ENCODE measurements around the gene LGALS7B.
"Not testable (repeated sequence)": the region's sequence is repeated elsewhere in the genome, so short reads cannot be mapped to it uniquely, and the experiment has no call there.

LGALS7B gene

GRCh38 chr19:38788478-38789243, at the start of gene LGALS7B:
LGALS7B (plus strand) TSS chr19:38789200; CDS start chr19:38789227, 27 bp downstream.
- no peak for DNase-seq

DNA sequence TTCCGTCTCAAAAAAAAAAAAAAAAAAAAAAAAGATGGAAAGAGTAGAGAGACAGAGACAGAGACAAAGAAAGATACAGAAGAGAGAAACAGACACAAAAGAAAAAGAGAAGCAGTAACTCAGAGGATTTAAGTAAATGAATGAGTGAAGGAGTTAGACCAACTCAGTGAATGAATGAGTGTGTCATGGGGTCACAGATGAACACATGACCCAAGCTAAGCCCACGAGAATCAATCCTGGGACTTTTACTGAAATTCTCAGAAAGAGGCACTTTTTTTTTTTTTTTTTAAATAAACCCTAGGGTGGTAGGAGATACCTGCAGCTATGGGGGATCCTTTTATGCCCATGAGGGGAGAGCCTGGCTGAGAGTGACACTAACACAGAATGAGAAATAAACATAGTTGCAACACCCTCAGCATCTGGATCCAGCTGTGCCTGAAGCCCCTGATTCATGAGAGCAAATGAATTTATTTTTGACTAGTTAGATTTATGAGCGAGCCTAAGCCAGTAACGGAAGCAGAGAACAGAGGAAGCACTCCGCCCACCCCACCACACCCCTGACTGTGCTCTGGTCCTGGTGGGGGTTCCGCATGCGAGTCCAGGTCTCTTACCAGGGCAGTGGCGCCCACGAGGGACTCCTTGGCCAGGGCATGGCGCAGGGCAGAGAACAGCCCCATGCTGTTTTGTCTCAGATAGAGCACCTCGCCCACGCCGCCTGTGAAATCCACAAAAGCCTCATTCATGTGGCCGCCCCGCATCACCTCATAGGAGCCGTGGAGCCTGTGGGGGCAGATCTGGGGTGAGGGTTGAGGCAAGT, 49.4 kb upstream of the LGALS7B start:
- no peak for DNase-seq

- no peak for DNase-seq
Measured at GRCh38 chr19:38740257-38740592, 48.8 kb upstream of the LGALS7B start.

GRCh38 chr19:38740932-38741331, 48.1 kb upstream of the LGALS7B start:
- DNase-seq, result no peak

DNA sequence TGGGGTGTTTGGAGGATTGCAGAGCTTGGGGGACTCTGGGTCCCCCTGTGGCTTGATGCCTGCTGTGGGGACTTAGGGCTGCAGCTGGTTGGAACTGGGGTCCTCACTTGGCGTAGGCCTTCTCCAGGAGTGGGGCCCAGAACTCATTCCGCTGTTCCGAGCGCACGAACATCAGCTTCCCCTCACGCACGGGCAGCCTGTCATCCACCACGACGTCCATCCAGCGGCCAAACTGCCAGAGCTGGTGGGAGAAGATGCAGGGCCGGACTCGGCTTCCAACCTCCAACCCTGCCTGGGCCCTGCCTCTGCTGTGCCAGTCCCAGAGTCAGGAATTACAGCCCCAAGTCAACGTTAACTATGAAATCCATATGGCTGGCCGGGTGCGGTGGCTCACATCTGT, 47.3 kb upstream of the LGALS7B start:
- DNase-seq, result no peak

- DNase-seq, result no peak
Measured at GRCh38 chr19:38742296-38742695, 46.7 kb upstream of the LGALS7B start.

- no peak for DNase-seq
Measured at GRCh38 chr19:38742906-38743305, 46.1 kb upstream of the LGALS7B start.

DNA sequence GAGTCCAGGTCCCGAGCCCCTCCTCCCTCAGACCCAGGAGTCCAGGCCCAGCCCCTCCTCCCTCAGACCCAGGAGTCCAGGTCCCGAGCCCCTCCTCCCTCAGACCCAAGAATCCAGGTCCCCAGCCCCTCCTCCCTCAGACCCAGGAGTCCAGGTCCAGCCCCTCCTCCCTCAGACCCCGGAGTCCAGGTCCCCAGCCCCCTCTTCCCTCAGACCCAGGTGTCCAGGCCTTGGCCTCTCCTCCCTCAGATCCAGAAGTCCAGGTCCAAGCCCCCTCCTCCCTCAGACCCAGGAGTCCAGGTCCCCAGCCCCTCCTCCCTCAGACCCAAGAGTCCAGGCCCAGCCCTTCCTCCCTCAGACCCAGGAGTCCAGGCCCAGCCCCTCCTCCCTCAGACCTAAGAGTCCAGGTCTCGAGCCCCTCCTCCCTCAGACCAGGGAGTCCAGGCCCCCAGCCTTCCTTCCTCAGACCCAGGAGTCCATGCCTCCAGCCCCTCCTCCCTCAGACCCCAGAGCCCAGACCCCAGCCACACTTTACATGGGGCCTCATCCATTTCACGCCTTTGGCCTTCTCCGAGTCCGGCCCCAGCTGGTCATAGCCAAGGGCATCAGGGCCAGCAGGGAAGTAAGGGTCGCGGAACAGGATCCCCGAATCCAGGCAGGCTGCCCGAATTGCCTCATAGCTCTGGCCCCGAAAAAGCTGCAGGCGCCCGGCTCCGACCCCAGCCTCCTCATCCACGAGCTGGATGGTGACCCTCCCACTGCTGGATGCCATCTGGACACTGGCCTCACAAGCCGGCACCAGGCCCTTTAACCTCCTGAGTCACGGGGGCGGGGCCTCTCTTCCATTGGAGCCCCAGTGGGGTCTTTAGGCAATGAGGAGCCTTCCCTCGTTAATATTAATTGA, 45.4 kb upstream of the LGALS7B start:
- no peak for DNase-seq

DNA sequence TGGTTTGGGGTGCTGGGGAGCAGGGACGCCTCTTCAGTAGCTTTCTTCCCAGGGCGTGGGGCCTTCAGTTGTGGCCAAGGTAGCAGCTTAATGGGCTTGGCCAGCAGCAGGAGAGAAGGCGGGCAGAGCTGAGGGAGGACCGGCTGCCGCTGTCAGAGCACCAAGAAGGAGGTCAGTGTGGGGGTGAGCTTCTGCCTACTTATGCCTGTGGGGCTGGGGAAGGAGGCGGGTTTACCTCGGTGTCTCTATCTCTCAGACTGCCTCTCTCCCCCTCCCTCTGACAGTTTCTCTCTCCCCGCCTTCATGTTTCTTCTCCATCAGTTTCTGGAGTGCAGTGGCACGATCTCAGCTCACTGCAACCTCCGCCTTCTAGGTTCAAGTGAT, 44.7 kb upstream of the LGALS7B start, which contains the start of gene CAPN12:
Gene CAPN12, minus strand, starts transcription at position 177 of the 384 bp plus-strand sequence. CDS start 309 bp downstream, outside the sequence.
- no peak for DNase-seq

GRCh38 chr19:38744874-38745273, 44.1 kb upstream of the LGALS7B start:
- DNase-seq, result no peak

GRCh38 chr19:38745316-38745715, 43.7 kb upstream of the LGALS7B start:
- no peak for DNase-seq

DNA sequence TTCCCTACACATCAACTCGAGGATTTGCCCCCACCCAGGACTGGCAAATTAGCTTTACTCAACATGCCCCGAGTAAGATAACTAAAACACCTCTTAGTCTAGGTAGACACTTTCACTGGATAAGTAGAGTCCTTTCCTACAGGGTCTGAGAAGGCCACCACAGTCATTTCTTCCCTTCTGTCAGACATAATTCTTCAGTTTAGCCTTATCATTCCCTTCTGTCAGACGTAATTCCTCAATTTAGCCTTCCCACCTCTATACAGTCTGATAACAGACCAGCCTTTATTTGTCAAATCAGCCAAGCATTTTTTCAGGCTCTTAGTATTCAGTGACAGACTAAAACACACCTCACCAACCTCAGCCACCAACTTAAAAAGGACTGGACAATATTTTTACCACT, 35.2 kb upstream of the LGALS7B start:
- not testable (repeated sequence) for DNase-seq

- not testable (repeated sequence) for DNase-seq
Measured at GRCh38 chr19:38754196-38754595, 34.8 kb upstream of the LGALS7B start.

DNA sequence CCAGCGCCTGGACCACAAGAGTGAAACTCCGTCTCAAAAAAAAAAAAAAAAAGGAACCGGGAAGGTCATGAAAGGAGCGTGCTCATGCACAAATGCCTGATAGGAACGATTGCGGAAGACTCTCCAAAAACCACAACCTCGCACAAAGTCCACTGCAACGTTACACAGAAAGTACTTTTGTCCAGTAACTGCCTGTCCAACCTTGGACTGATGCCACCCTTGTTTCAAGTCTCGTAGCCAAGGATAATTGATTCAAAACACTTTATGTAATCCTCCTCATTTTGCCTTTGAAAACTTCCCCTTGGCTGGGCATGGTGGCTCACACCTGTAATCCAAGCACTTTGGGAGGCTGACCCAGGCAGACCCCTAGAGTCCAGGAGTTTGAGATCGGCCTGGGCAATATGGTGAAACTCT, 29.4 kb upstream of the LGALS7B start:
- no peak for DNase-seq

DNA sequence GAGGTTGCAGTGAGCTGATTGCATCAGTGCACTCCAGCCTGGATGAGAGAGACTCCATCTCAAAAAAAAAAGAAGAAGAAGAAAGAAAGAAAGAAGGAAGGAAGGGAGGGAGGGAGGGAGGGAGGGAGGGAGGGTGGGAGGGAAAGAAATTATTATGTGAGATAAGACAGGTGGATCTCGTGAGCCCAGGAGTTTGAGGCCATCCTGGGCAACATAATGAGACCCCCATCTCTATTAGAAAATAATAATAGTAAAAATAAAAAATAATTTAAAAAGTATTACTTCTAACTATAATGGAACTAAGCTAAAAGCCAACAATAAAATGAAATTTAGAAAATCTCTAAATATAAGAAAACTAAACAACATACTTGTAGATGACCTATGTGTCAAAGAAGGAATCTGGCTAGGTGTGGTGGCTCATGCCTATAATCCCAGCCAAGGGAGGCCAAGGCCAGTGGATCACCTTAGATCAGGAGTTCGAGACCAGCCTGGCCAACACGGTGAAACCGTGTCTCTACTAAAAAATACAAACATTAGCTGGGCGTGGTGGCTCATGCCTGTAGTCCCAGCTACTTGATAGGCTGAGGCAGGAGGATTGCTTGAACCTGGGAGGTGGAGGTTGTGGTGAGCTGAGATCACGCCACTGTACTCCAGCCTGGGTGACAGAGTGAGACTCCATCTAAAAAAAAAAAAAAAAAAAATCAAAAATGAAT, 28.0 kb upstream of the LGALS7B start:
- not testable (repeated sequence) for DNase-seq

DNA sequence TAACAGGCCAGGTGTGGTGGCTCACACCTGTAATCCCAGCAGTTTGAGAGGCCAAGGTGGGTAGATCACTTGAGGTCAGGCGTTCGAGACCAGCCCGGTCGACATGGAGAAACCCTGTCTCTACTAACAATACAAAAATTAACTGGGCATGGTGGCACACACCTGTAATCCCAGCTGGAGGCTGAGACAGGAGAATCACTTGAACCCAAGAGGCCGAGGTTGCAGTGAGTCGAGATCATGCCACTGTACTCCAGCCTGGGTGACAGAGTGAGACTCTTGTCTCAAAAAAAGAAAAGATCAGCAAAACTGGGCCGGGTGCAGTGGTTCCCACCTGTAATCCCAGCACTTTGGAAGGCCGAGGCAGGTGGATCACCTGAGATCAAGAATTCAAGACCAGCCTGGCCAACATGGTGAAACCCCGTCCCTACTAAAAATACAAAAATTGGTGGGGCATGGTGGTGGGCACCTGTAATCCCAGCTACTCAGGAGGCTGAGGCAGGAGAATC, 27.1 kb upstream of the LGALS7B start:
- DNase-seq, result not testable (repeated sequence)

DNA sequence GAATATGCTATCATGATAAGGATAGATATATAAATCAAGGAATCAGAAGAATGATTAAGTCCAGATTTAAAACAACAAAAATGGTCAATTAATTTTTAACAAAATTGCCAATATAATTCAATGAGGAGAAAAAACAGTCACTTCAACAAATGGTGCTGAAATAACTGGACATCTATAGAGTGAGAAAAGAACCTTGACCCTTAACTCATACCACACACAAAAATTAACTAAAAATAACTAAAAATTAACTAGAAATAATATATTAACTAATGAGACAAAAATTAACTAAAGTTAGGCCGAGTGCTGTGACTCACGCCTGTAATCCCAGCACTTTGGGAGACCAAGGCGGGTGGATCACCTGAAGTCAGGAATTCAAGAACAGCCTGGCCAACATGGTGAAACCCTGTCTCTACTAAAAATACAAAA, 25.2 kb upstream of the LGALS7B start:
- DNase-seq, result no peak

GRCh38 chr19:38765214-38765613, 23.8 kb upstream of the LGALS7B start:
- no peak for DNase-seq

- DNase-seq, result no peak
Measured at GRCh38 chr19:38766276-38767047, 22.5 kb upstream of the LGALS7B start.

DNA sequence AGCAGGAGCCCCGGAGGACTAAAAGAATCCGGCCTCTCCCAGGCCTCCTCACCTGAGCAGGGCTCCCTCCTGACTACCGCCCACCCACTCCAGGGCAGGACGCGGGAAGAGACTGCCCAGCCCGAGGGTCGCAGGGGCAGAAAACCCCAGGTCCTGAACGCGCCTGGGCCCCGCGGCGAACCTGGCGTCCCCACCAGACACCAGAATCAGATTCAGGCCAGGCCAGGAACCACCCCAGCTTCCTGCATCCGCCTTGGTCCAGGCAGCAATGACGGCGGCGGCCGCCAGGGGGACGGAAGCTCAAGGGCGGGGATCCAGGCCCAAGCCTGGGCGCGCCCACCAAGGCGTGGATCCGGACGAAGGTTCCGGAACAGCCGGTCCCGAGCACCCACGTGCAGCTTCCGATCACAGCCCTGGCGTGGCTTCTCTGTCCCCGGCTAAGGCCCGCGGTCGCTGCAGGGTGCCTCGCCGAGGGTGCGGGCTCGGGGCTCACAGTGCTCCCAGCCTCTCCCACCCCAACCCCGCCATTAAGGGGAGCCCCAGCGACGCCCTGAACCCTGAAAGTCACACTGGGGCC, 19.3 kb upstream of the LGALS7B start:
- DNase-seq, result peak; percentile 76 to 79
